PFSK-1 (cell line): ENCODE data around the gene ANGPTL4.

Experiments
- POLR2AphosphoS5 ChIP-seq: IDR thresholded peaks from 2 replicates; pipeline ENCODE4 v1.6.1; 2012; ENCODE audit warnings: low read depth, mild to moderate bottlenecking, control low read depth, low read length, moderate library complexity
- SIN3A ChIP-seq: IDR thresholded peaks from 2 replicates; pipeline ENCODE4 v1.6.1; 2012; ENCODE audit warnings: mild to moderate bottlenecking, low read length, moderate library complexity, borderline replicate concordance; ENCODE audit not compliant: insufficient read depth
- TAF1 ChIP-seq: IDR thresholded peaks from 2 replicates; pipeline ENCODE4 v1.6.1; 2012; ENCODE audit warnings: low read length, control low read depth, borderline replicate concordance; ENCODE audit not compliant: insufficient read depth
- TF ChIP-seq, protein P1 (sequence below), 2 experiments: IDR thresholded peaks; 2 replicates each; pipeline versions ENCODE4 v1.6.1 to v1.8.0; 2011 to 2012; ENCODE audit warnings: low read depth in 2 of 2, low read length in 2 of 2, control low read depth in 1 of 2, inconsistent platforms in 1 of 2, mild to moderate bottlenecking in 1 of 2, moderate library complexity in 1 of 2; ENCODE audit not compliant: insufficient read depth in 1 of 2

DNA sequence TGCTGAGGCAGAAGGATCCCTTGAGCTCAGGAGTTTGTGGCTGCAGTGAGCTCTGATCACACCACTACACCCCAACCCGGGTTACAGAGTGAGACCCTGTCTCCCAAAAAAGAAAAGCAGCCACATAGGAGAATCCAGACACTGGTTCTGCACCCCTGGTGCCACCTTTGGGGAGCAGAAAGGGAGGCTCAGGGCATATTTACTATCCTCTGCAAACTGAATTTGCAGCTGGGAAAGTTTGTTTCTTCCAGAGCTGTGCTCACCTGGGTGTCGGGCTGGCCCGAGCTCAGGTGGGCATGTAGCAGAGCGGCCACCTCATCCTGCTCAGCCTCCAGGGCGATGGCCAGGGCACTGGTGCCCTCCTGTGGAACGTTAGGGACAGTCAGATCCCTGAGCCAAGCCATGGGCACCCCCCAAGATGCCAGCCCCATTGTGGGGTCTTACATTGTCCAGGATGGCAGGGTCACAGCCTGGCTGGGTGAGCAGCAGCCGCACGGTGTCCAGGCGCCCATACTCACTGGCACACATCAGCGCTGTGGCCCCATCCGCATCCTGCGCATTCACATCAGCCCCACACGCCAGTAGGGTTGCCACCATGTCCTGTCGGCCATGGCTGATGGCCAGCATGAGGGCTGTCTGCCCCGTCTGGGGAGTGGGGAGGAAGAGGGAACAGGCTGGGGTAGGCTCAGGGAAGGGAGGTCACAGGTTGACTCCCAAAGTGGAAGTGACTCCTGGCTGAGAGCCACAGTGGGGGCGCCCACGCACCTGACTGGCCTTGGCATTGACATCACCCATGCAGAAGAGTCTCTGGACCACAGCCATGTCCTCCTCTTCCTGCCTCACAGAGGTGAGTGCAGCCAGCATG is 39.5 kb upstream of the ANGPTL4 start:
- no peak; the same call in 1 of the 2 replicates for TF ChIP-seq TAF1
- TF ChIP-seq, protein P1, sequence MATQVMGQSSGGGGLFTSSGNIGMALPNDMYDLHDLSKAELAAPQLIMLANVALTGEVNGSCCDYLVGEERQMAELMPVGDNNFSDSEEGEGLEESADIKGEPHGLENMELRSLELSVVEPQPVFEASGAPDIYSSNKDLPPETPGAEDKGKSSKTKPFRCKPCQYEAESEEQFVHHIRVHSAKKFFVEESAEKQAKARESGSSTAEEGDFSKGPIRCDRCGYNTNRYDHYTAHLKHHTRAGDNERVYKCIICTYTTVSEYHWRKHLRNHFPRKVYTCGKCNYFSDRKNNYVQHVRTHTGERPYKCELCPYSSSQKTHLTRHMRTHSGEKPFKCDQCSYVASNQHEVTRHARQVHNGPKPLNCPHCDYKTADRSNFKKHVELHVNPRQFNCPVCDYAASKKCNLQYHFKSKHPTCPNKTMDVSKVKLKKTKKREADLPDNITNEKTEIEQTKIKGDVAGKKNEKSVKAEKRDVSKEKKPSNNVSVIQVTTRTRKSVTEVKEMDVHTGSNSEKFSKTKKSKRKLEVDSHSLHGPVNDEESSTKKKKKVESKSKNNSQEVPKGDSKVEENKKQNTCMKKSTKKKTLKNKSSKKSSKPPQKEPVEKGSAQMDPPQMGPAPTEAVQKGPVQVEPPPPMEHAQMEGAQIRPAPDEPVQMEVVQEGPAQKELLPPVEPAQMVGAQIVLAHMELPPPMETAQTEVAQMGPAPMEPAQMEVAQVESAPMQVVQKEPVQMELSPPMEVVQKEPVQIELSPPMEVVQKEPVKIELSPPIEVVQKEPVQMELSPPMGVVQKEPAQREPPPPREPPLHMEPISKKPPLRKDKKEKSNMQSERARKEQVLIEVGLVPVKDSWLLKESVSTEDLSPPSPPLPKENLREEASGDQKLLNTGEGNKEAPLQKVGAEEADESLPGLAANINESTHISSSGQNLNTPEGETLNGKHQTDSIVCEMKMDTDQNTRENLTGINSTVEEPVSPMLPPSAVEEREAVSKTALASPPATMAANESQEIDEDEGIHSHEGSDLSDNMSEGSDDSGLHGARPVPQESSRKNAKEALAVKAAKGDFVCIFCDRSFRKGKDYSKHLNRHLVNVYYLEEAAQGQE (IDR thresholded peaks at IDR 0.05; ENCODE audit: insufficient read depth in 1 of 2, low read depth in 2 of 2, low read length in 2 of 2), result no peak
- no peak for TF ChIP-seq SIN3A
- no peak; the same call in none of the 2 replicates for TF ChIP-seq POLR2AphosphoS5
